Measurements from ENCODE around the gene FAM237A. TPM values are rescaled to one million over a fixed set of nuclear protein-coding genes. Genes with fewer than 3 reads are reported as not detected.

Gene FAM237A
- total and polyA plus RNA-seq, 10 of the 15 experiments (the other 5 are each of a cell fraction or from before 2014, with no cell fraction given), result not detected

DNA sequence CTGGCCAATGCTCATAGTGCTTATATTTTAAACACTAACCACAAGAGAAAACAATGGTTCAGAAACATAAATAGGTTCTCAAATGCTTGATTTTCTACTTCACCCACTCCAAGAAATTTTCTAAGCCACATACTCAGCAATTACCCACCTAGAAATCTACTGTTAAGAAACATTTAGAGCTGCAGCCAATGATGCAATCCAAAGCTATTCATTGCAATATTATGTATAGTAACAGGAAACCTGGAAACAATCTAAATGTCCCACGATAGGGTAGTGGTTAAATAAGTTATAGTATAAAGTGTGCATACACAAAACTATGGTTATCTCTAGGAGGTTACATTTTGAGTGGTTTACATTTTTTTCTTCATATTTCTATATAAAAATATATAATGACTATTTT, 5.7 kb downstream of the FAM237A start (continued):
- TF ChIP-seq, protein P1, sequence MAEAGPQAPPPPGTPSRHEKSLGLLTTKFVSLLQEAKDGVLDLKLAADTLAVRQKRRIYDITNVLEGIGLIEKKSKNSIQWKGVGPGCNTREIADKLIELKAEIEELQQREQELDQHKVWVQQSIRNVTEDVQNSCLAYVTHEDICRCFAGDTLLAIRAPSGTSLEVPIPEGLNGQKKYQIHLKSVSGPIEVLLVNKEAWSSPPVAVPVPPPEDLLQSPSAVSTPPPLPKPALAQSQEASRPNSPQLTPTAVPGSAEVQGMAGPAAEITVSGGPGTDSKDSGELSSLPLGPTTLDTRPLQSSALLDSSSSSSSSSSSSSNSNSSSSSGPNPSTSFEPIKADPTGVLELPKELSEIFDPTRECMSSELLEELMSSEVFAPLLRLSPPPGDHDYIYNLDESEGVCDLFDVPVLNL (IDR thresholded peaks at IDR 0.05; ENCODE audit: low read depth, low read length), result no peak
- TF ChIP-seq, protein P2, sequence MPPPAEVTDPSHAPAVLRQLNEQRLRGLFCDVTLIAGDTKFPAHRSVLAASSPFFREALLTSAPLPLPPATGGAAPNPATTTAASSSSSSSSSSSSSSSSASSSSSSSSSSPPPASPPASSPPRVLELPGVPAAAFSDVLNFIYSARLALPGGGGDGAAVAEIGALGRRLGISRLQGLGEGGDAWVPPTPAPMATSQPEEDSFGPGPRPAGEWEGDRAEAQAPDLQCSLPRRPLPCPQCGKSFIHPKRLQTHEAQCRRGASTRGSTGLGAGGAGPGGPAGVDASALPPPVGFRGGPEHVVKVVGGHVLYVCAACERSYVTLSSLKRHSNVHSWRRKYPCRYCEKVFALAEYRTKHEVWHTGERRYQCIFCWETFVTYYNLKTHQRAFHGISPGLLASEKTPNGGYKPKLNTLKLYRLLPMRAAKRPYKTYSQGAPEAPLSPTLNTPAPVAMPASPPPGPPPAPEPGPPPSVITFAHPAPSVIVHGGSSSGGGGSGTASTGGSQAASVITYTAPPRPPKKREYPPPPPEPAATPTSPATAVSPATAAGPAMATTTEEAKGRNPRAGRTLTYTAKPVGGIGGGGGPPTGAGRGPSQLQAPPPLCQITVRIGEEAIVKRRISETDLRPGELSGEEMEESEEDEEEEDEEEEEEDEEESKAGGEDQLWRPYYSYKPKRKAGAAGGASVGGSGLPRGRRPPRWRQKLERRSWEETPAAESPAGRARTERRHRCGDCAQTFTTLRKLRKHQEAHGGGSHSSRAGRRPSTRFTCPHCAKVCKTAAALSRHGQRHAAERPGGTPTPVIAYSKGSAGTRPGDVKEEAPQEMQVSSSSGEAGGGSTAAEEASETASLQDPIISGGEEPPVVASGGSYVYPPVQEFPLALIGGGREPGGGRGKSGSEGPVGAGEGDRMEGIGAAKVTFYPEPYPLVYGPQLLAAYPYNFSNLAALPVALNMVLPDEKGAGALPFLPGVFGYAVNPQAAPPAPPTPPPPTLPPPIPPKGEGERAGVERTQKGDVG (CRISPR knock-in tag; IDR thresholded peaks at IDR 0.05), result no peak
- TF ChIP-seq RAD51 (IDR thresholded peaks at IDR 0.05), result no peak
- no peak for TF ChIP-seq TBL1XR1 (IDR thresholded peaks at IDR 0.05; ENCODE audit: low read depth, low read length)
- no peak for TF ChIP-seq NR2C1 (IDR thresholded peaks at IDR 0.05)
- no peak for TF ChIP-seq CHD1 (IDR thresholded peaks at IDR 0.05; ENCODE audit: low read depth, low read length)
- no peak for TF ChIP-seq EZH2 (IDR thresholded peaks at IDR 0.05; ENCODE audit: borderline replicate concordance, control insufficient read depth, low read depth, low read length)

GRCh38 chr2:206657087-206657486, 14.8 kb downstream of the FAM237A start:
- Histone ChIP-seq H3K27ac (ENCODE audit: control insufficient read depth, insufficient read depth) (no peak overlapping the region), H2AFZ (ENCODE audit: control insufficient read depth, low read depth, low read length) (no peak overlapping the region), H3K27me3 (replicated peaks in 1 of 2; ENCODE audit: control insufficient read depth in 2 of 2, insufficient read depth in 2 of 2, low read length in 1 of 2) (no peaks in the 10 kb centered on the region), H3K9me3 (replicated peaks; ENCODE audit: control insufficient read depth, insufficient read depth, low read length) (no peaks in the 10 kb centered on the region), H3K9ac (ENCODE audit: control insufficient read depth, insufficient read depth, low read length) (no peak overlapping the region), H3K36me3 (ENCODE audit: control insufficient read depth in 2 of 2, insufficient read depth in 2 of 2, low read length in 1 of 2) (no peaks in the 10 kb centered on the region), H3K4me2 (ENCODE audit: control insufficient read depth, insufficient read depth) (no peak overlapping the region), H4K20me1 (ENCODE audit: control insufficient read depth, insufficient read depth) (no peaks in the 10 kb centered on the region), H3K4me1 (ENCODE audit: control insufficient read depth, insufficient read depth, low read length) (no peaks in the 10 kb centered on the region), H3K4me3 (no peak overlapping the region), H3K79me2 (ENCODE audit: control insufficient read depth, insufficient read depth, low read length) (no peaks in the 10 kb centered on the region)
- ChIA-PET POLR2A (no interaction called here), CTCF (no interaction called here), SMC1A (ENCODE audit: uncharacterized antibody, unreplicated experiment) (interaction anchor here (0.6 kb wide), 1 partner anchor 135 kb away, joined by 4 read pairs; no protein-coding TSS in a partner anchor), RAD21 (ENCODE audit: unreplicated experiment) (no interaction called here)
- no TSS peak for BruUV-seq (replicated peaks)
- peak; percentile 53 for ATAC-seq
- WGBS (ENCODE audit: insufficient coverage, insufficient replicate concordance, low lambda C conversion rate, missing lambda C conversion rate), result 0% methylated on average over 1 of the region's 1 CpG
- no peak for DNase-seq (ENCODE audit: low read depth, low spot score)
- FAIRE-seq, result no peak
- in situ Hi-C loops (cut with MboI), result no loop called here
- intact Hi-C loops (cut with micrococcal nuclease; ENCODE audit: unreplicated experiment), result no loop called here
- TF ChIP-seq, protein P3, sequence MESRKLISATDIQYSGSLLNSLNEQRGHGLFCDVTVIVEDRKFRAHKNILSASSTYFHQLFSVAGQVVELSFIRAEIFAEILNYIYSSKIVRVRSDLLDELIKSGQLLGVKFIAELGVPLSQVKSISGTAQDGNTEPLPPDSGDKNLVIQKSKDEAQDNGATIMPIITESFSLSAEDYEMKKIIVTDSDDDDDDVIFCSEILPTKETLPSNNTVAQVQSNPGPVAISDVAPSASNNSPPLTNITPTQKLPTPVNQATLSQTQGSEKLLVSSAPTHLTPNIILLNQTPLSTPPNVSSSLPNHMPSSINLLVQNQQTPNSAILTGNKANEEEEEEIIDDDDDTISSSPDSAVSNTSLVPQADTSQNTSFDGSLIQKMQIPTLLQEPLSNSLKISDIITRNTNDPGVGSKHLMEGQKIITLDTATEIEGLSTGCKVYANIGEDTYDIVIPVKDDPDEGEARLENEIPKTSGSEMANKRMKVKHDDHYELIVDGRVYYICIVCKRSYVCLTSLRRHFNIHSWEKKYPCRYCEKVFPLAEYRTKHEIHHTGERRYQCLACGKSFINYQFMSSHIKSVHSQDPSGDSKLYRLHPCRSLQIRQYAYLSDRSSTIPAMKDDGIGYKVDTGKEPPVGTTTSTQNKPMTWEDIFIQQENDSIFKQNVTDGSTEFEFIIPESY (IDR thresholded peaks at IDR 0.05), result no peak
- TF ChIP-seq EED (IDR thresholded peaks at IDR 0.05; ENCODE audit: low read depth) (no peak), E2F8 (IDR thresholded peaks at IDR 0.05; ENCODE audit: low read depth, partially characterized antibody) (no peak), MTA2 (IDR thresholded peaks at IDR 0.05; ENCODE audit: low read depth) (no peak)
